ENCODE results near the gene OTOP2.

DNA sequence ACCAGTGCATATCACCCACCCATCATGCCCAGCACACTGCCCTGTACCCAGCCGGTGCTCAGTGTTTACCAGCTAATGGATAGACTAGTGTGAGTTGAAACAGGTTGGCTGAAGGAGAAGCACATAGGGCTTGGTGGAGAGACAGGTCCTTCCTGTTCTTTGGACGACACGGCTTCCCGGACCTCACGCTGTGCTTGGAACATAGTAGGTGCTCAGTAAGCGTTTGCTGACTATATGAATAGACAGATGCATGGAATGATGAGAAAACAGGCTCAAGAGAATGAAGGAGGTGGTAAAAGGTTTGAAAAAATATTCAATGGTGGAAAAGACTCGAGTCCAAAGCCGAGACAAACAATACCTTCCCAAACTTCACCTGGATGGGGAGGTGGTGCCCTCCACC is 23.9 kb upstream of the OTOP2 start:
- TF ChIP-seq, protein P1, sequence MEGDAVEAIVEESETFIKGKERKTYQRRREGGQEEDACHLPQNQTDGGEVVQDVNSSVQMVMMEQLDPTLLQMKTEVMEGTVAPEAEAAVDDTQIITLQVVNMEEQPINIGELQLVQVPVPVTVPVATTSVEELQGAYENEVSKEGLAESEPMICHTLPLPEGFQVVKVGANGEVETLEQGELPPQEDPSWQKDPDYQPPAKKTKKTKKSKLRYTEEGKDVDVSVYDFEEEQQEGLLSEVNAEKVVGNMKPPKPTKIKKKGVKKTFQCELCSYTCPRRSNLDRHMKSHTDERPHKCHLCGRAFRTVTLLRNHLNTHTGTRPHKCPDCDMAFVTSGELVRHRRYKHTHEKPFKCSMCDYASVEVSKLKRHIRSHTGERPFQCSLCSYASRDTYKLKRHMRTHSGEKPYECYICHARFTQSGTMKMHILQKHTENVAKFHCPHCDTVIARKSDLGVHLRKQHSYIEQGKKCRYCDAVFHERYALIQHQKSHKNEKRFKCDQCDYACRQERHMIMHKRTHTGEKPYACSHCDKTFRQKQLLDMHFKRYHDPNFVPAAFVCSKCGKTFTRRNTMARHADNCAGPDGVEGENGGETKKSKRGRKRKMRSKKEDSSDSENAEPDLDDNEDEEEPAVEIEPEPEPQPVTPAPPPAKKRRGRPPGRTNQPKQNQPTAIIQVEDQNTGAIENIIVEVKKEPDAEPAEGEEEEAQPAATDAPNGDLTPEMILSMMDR (conservative IDR thresholded peaks at IDR 0.05; ENCODE audit: low read length), result no peak
- no peak for TF ChIP-seq EZH2phosphoT487 (IDR thresholded peaks at IDR 0.05; ENCODE audit: borderline replicate concordance, low read depth, low read length)
